BE2C (cell line): Measurements from ENCODE around the gene MCC.

Experiments used
- DNase-seq: peaks from one replicate; pipeline ENCODE4 v3.0.0-alpha.2; 2020
- H3K27me3 ChIP-seq: fragments of 250-450 bp; sonication (Bioruptor Pico); 2 replicates; pipeline ENCODE4 v1.5.1; 2020; ENCODE audit warnings: mild to moderate bottlenecking
- H3K36me3 ChIP-seq: fragments of 250-450 bp; sonication (Bioruptor Pico); 2 replicates; pipeline ENCODE4 v1.5.1; 2020; ENCODE audit warnings: mild to moderate bottlenecking
- H3K4me1 ChIP-seq: fragments of 250-450 bp; sonication (Bioruptor Pico); 2 replicates; pipeline ENCODE4 v1.5.1; 2020
- H3K4me3 ChIP-seq: 2 replicates; pipeline ENCODE4 v1.5.1; 2011; ENCODE audit warnings: low read depth, low read length
- H3K9me3 ChIP-seq: fragments of 250-450 bp; sonication (Bioruptor Pico); 2 replicates; pipeline ENCODE4 v1.5.1; 2020
- TF ChIP-seq, protein P1 (sequence below): IDR thresholded peaks from 2 replicates; pipeline ENCODE4 v1.5.1; 2012; ENCODE audit warnings: mild to moderate bottlenecking, low read depth, low read length

MCC gene

DNA sequence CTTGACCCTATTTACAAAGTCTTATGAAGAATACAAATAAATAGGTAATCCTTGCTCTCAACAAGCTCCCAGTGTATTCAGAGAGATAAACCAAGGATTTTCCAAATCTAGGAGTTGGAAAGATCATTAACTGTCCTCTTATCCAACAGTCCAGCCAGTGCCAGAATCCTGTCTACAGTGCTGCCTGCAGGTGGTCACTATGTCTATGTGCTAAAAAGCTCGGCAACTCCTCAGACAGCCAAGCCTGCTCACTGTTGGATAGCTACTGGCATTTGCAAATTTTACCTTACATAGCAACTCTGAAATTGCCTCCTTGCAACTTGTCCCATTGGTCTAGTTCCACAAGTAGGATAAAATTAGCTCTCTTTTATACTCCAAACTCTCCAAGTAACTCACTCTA is 324.2 kb downstream of the MCC start:
- H3K36me3 ChIP-seq = peaks cover 4% of the 10 kb centered on the region; the same call in 1 of the 2 replicates
- no peaks in the 10 kb centered on the region for H3K9me3 ChIP-seq
- no peaks in the 10 kb centered on the region for H3K27me3 ChIP-seq
- no peak overlapping the region for H3K4me3 ChIP-seq
- no peak for DNase-seq
- TF ChIP-seq, protein P1, sequence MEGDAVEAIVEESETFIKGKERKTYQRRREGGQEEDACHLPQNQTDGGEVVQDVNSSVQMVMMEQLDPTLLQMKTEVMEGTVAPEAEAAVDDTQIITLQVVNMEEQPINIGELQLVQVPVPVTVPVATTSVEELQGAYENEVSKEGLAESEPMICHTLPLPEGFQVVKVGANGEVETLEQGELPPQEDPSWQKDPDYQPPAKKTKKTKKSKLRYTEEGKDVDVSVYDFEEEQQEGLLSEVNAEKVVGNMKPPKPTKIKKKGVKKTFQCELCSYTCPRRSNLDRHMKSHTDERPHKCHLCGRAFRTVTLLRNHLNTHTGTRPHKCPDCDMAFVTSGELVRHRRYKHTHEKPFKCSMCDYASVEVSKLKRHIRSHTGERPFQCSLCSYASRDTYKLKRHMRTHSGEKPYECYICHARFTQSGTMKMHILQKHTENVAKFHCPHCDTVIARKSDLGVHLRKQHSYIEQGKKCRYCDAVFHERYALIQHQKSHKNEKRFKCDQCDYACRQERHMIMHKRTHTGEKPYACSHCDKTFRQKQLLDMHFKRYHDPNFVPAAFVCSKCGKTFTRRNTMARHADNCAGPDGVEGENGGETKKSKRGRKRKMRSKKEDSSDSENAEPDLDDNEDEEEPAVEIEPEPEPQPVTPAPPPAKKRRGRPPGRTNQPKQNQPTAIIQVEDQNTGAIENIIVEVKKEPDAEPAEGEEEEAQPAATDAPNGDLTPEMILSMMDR = no peak
- peaks cover 4% of the 10 kb centered on the region for H3K4me1 ChIP-seq

GRCh38 chr5:113163328-113163727 is 324.9 kb downstream of the MCC start:
- no peak overlapping the region for H3K4me3 ChIP-seq
- peaks cover 4% of the 10 kb centered on the region for H3K4me1 ChIP-seq
- TF ChIP-seq, protein P1 = no peak
- H3K36me3 ChIP-seq = peaks cover 4% of the 10 kb centered on the region; the same call in 1 of the 2 replicates
- DNase-seq = no peak
- H3K27me3 ChIP-seq = no peaks in the 10 kb centered on the region
- no peaks in the 10 kb centered on the region for H3K9me3 ChIP-seq

GRCh38 chr5:113162770-113163169 is 325.5 kb downstream of the MCC start:
- no peak overlapping the region for H3K4me3 ChIP-seq
- peaks cover 4% of the 10 kb centered on the region for H3K4me1 ChIP-seq
- no peaks in the 10 kb centered on the region for H3K27me3 ChIP-seq
- peaks cover 4% of the 10 kb centered on the region; the same call in 1 of the 2 replicates for H3K36me3 ChIP-seq
- TF ChIP-seq, protein P1 = no peak
- no peak for DNase-seq
- H3K9me3 ChIP-seq = no peaks in the 10 kb centered on the region

DNA sequence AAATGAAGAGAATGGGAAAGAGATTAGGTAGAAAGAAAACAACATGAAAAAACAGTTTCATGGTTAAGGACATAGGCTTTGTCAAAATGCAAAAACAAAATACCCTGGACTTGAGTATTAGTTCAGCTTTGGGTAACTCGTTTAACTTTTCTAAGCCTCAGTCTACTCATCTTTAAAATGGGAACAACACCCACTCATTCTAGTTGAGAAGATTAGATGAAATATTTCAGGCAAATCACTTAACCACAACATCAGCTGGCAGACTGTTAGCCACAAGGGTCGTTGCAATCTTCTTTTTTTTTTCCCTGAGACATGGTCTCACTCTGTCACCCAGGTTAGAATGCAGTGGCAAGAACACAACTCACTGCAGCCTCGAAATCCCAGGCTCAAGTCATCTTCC is 326.0 kb downstream of the MCC start:
- no peak overlapping the region for H3K4me3 ChIP-seq
- no peaks in the 10 kb centered on the region for H3K27me3 ChIP-seq
- peaks cover 4% of the 10 kb centered on the region for H3K4me1 ChIP-seq
- DNase-seq = no peak
- peaks cover 4% of the 10 kb centered on the region; the same call in 1 of the 2 replicates for H3K36me3 ChIP-seq
- TF ChIP-seq, protein P1 = no peak
- H3K9me3 ChIP-seq = no peaks in the 10 kb centered on the region

GRCh38 chr5:113161806-113162205 is 326.4 kb downstream of the MCC start:
- Histone ChIP-seq H3K4me3 (no peak overlapping the region), H3K36me3 (peaks cover 1% of the 10 kb centered on the region; the same call in 1 of the 2 replicates), H3K9me3 (no peaks in the 10 kb centered on the region), H3K4me1 (peaks cover 4% of the 10 kb centered on the region), H3K27me3 (no peaks in the 10 kb centered on the region)
- no peak for DNase-seq
- TF ChIP-seq, protein P1 = no peak

DNA sequence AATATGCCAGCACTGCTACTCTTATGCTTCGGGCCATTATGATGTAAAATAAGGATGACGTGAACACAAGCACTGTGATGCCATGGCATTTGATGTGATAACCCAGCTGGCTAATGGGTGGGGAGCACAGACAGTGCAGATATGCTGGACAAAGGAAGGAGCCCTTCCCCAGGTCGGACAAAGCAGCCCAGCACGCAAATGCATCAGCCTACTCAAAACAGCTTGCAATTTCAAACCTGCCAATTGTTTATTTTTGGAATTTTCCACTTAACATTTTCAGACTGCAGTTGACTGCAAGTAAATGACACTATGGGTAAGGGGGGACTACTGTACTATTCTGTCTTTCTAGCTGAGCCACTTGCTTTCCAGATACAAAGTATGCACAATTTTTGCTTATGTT is 330.4 kb downstream of the MCC start:
- no peaks in the 10 kb centered on the region for H3K9me3 ChIP-seq
- H3K36me3 ChIP-seq = peaks cover 11% of the 10 kb centered on the region; the same call in 1 of the 2 replicates
- H3K4me3 ChIP-seq = no peak overlapping the region
- no peaks in the 10 kb centered on the region for H3K27me3 ChIP-seq
- DNase-seq = no peak
- no peaks in the 10 kb centered on the region for H3K4me1 ChIP-seq
- TF ChIP-seq, protein P1 = no peak
